Measurements from ENCODE around the gene CMIP.

The CMIP gene

GRCh38 chr16:81693744-81694303 lies 249.2 kb downstream of the CMIP start:
- no peak overlapping the region for H3K4me3 ChIP-seq (replicated peaks; ENCODE audit: low read depth, low read length)
- H3K27me3 ChIP-seq (replicated peaks; ENCODE audit: control insufficient read depth, insufficient read depth, low read length): no peaks in the 10 kb centered on the region
- peaks cover 2% of the 10 kb centered on the region for H3K36me3 ChIP-seq (ENCODE audit: control insufficient read depth, insufficient read depth, low read length)
- DNase-seq (ENCODE audit: extremely low read depth, insufficient read length): no peak
- no peak for TF ChIP-seq CTCF (IDR thresholded peaks at IDR 0.05; ENCODE audit: insufficient read depth, low read length, poor library complexity, severe bottlenecking)

- no peak for TF ChIP-seq CTCF (IDR thresholded peaks at IDR 0.05; ENCODE audit: insufficient read depth, low read length, poor library complexity, severe bottlenecking)
- DNase-seq (ENCODE audit: extremely low read depth, insufficient read length): no peak
- peaks cover 2% of the 10 kb centered on the region for H3K36me3 ChIP-seq (ENCODE audit: control insufficient read depth, insufficient read depth, low read length)
Measured at GRCh38 chr16:81694494-81695280, 250.1 kb downstream of the CMIP start.

GRCh38 chr16:81695321-81696165 lies 250.9 kb downstream of the CMIP start:
- H3K27me3 ChIP-seq (replicated peaks; ENCODE audit: control insufficient read depth, insufficient read depth, low read length): no peaks in the 10 kb centered on the region
- H3K4me3 ChIP-seq (replicated peaks; ENCODE audit: low read depth, low read length): no peak overlapping the region
- TF ChIP-seq CTCF (IDR thresholded peaks at IDR 0.05; ENCODE audit: insufficient read depth, low read length, poor library complexity, severe bottlenecking): no peak
- H3K36me3 ChIP-seq (ENCODE audit: control insufficient read depth, insufficient read depth, low read length): peaks cover 2% of the 10 kb centered on the region
- DNase-seq (ENCODE audit: extremely low read depth, insufficient read length): no peak

More at GRCh38 chr16:81694494-81695280, 250.1 kb downstream of the CMIP start:
- Histone ChIP-seq H3K27me3 (replicated peaks; ENCODE audit: control insufficient read depth, insufficient read depth, low read length) (no peaks in the 10 kb centered on the region), H3K4me3 (replicated peaks; ENCODE audit: low read depth, low read length) (no peak overlapping the region)

GRCh38 chr16:81696166-81696960 lies 251.8 kb downstream of the CMIP start:
- peaks cover 2% of the 10 kb centered on the region for H3K36me3 ChIP-seq (ENCODE audit: control insufficient read depth, insufficient read depth, low read length)
- H3K27me3 ChIP-seq (replicated peaks; ENCODE audit: control insufficient read depth, insufficient read depth, low read length): no peaks in the 10 kb centered on the region
- TF ChIP-seq CTCF (IDR thresholded peaks at IDR 0.05; ENCODE audit: insufficient read depth, low read length, poor library complexity, severe bottlenecking): no peak
- no peak overlapping the region for H3K4me3 ChIP-seq (replicated peaks; ENCODE audit: low read depth, low read length)
- no peak for DNase-seq (ENCODE audit: extremely low read depth, insufficient read length)

GRCh38 chr16:81696961-81697615 lies 252.5 kb downstream of the CMIP start:
- no peak overlapping the region for H3K4me3 ChIP-seq (replicated peaks; ENCODE audit: low read depth, low read length)
- DNase-seq (ENCODE audit: extremely low read depth, insufficient read length): no peak
- no peaks in the 10 kb centered on the region for H3K27me3 ChIP-seq (replicated peaks; ENCODE audit: control insufficient read depth, insufficient read depth, low read length)
- TF ChIP-seq CTCF (IDR thresholded peaks at IDR 0.05; ENCODE audit: insufficient read depth, low read length, poor library complexity, severe bottlenecking): peak; percentile 85
- H3K36me3 ChIP-seq (ENCODE audit: control insufficient read depth, insufficient read depth, low read length): peaks cover 2% of the 10 kb centered on the region

Data from GM06990 (cell line).